IPS-18c (cell line): Measurements from ENCODE around the gene EHMT1.
"Not testable (repeated sequence)": the region's sequence is repeated elsewhere in the genome, so short reads cannot be mapped to it uniquely, and the experiment has no call there.

ENCODE experiments used
- H3K4me3 ChIP-seq: 2 replicates; pipeline ENCODE4 v1.7.0; 2013; ENCODE audit warnings: low read depth, mild to moderate bottlenecking, low read length, moderate library complexity; ENCODE audit not compliant: insufficient read depth
- H3K9me3 ChIP-seq: one replicate; pipeline ENCODE4 v1.6.1; 2013; ENCODE audit warnings: mild to moderate bottlenecking, low read length, moderate library complexity; ENCODE audit not compliant: control insufficient read depth, insufficient read depth

The EHMT1 gene

DNA sequence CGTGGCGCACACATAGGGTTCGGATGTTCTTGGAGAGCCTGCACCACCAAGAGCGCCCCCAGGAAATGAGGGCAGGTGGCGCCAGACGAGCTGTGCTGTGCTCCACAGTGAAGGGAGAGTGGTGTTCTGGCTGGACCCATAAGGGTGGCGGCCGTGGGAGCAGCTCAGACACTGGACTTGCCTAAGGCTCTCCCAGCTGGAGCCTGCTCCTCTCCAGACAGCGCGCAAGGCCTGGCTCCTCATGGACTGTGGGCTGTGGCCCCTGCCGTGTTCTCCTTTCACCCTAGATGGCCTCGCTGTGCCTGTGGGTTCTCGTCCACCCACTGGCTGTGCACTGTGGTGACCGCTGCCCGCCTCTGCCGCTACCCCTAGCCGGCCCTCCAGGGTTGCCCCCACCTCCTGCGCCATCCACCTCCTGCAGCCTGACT, 92.9 kb downstream of the EHMT1 start:
- H3K9me3 ChIP-seq: peaks cover 4% of the 10 kb centered on the region
- H3K4me3 ChIP-seq: no peak overlapping the region

DNA sequence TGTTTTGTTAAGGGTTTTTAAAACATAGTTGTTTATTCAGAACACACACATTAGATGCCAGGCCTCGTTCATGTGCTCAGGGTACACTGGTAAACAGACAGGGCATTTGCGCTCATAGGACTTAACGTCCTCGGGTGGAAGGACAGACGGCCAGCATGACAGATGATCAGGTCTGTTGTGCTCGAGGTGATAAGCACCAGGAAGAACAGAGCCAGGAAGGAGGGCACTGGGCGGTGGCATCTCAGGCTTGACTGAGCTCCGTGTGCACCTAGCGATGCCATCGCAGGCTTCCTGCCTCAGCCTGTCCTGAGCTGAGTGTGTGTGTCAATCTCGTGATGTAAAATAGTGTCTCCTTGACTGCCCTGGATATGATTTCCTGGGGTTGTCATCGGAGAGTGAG, 96.5 kb downstream of the EHMT1 start:
- peaks cover 6% of the 10 kb centered on the region for H3K9me3 ChIP-seq
- no peak overlapping the region for H3K4me3 ChIP-seq

GRCh38 chr9:137715866-137716693, 97.3 kb downstream of the EHMT1 start:
- H3K4me3 ChIP-seq, H3K9me3 ChIP-seq: not testable (repeated sequence)

DNA sequence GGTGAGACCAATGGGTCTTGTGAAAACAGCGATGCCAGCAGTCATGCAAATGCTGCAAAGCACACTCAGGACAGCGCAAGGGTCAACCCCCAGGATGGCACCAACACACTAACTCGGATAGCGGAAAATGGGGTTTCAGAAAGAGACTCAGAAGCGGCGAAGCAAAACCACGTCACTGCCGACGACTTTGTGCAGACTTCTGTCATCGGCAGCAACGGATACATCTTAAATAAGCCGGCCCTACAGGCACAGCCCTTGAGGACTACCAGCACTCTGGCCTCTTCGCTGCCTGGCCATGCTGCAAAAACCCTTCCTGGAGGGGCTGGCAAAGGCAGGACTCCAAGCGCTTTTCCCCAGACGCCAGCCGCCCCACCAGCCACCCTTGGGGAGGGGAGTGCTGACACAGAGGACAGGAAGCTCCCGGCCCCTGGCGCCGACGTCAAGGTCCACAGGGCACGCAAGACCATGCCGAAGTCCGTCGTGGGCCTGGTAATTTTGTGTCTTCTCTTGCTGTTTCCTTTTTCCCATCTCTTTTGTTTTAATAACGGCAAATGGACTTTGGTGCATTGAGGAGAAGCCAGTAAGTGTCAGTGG, 98.0 kb downstream of the EHMT1 start:
- H3K9me3 ChIP-seq: peaks cover 9% of the 10 kb centered on the region

DNA sequence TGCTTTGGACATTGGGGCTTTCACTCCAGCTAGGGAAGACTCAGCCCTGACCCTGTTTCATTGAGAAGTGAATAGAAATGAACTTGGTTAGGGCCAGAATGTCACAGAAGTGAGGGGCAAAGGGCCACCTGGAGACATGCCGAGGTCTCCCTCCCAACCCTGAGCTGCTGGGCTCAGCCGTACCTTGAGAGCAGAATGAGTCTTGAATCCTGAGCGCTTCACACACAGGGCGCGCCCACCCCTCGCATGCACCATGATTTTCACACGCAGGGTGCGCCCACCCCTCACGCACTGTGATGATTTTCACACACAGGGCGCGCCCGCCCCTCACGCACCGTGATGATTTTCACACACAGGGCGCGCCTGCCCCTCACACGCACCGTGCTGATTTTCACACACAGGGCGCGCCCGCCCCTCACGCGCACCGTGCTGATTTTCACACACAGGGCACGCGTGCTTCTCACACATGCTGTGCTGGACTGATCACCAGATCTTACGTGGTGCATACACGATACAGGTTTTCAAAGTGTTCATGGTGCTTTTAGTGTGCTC, 99.0 kb downstream of the EHMT1 start:
- no peak overlapping the region for H3K4me3 ChIP-seq

More for the DNA sequence above, 98.0 kb downstream of the EHMT1 start:
- H3K4me3 ChIP-seq: no peak overlapping the region

DNA sequence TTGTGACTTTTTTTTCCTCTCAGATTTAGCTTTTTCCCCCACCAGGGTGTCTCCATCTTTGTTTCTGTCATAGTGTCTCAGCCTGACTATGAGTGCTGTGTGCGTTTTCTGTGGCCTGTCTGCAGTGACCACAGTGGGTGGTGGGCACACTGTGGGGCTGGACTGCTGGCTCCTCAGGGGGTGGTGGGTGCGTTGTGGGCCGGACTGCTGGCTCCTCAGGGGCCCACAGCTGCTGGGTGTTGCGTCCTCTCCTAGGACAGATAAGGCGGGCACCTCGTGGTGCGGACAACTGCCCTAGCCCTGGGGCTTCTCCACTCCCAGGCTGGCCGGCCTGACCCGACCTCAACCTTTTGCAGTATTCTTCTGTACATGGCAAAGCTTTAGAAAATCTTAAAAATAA, 100.4 kb downstream of the EHMT1 start:
- Histone ChIP-seq H3K4me3 (no peak overlapping the region), H3K9me3 (peaks cover 9% of the 10 kb centered on the region)

More for the DNA sequence above, 99.0 kb downstream of the EHMT1 start:
- H3K9me3 ChIP-seq: peaks cover 9% of the 10 kb centered on the region

DNA sequence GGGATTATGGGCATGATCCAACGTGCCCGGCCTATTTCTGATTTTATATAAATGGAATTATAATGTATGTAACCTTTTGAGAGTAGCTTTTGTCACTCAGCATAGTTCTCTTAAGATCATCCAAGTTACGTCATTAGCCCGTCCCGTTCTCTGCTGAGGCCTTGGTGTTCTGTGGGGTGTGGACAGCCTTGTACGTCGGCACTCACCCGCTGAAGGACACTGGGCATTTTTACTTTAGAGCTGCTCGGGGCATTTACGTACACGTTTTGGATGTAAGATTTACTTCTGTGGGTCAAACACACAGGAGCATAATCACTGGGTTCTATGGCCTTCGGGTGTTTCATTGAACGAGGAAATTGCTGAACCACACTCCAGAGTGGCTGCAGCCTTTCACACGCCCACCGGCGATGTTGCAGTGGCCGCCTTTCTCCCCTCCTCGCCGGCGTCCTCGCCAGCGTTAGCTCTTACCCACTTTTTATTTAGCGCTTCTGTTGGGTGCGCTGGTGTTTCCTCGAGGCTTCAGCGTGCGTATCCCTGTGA, 101.8 kb downstream of the EHMT1 start:
- peaks cover 9% of the 10 kb centered on the region for H3K9me3 ChIP-seq

DNA sequence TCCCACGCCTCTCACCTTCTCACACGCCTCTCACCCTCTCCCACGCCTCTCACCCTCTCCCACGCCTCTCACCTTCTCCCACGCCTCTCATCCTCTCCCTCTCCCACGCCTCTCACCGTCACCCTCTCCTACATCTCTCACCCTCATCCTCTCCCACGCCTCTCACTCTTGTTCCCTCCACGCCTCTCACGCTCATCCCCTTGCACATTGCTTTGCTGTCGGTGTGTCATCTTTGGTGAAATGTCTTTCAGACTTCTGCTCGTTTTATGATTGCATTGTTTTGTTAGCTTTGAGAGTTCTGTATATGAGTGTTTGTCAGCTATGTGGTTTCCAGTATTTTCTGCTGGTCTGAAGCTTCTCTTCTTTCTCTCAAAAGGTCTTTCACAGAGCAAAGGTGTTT, 102.7 kb downstream of the EHMT1 start:
- Histone ChIP-seq H3K4me3 (no peak overlapping the region), H3K9me3 (peaks cover 7% of the 10 kb centered on the region)

More for the DNA sequence above, 101.8 kb downstream of the EHMT1 start:
- H3K4me3 ChIP-seq: no peak overlapping the region

- peaks cover 4% of the 10 kb centered on the region for H3K9me3 ChIP-seq
Observed at GRCh38 chr9:137721899-137722298, 103.1 kb downstream of the EHMT1 start.

GRCh38 chr9:137722481-137722880, 103.7 kb downstream of the EHMT1 start:
- peaks cover 4% of the 10 kb centered on the region for H3K9me3 ChIP-seq
- H3K4me3 ChIP-seq: no peak overlapping the region

More at GRCh38 chr9:137721899-137722298, 103.1 kb downstream of the EHMT1 start:
- no peak overlapping the region for H3K4me3 ChIP-seq

DNA sequence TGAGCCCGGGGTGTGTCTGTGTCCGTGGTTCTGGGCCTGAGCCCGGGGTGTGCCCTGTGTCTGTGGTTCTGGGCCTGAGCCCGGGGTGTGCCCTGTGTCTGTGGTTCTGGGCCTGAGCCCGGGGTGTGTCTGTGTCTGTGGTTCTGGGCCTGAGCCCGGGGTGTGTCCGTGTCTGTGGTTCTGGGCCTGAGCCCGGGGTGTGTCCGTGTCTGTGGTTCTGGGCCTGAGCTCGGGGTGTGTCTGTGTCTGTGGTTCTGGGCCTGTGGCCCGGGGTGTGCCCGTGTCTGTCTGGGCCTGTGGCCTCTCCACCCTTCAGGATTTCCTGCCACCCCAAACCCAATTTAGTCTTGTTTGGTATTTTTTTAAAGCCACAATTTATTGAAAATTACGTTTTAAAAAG, 104.6 kb downstream of the EHMT1 start:
- H3K4me3 ChIP-seq, H3K9me3 ChIP-seq: not testable (repeated sequence)

DNA sequence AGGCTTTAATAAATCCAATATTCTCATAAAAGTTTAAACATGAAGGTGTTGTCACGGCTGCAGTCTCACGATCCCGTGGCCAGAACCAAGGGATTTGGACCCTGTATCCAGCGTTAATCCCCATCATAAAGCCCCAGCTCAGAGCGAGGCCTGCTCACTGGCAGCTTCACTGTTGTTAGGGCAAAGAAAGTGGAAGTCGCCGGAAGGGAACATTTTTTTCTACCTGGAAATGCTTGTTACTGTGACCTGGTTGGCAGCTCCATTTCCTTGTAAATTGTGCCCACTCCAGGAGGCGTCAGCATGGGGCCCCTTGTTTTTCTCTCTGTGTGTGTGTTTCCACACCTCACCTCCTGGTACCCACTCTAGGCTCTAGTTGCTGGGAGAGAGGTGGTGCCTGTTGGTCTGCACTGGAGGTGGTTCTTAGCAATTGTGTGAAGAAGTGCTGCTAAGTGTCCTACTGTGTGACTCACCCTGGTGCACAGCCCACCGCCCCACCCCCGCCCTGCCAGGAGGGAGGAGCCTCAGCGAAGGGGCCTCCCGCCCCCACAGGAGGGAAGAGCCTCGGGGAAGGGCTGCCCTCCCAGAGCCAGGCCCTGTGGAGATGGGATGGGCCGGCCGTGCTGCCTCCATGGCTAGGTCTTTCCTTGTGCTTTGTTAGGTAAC, 105.1 kb downstream of the EHMT1 start:
- H3K4me3 ChIP-seq: no peak overlapping the region
- H3K9me3 ChIP-seq: peaks cover 4% of the 10 kb centered on the region

DNA sequence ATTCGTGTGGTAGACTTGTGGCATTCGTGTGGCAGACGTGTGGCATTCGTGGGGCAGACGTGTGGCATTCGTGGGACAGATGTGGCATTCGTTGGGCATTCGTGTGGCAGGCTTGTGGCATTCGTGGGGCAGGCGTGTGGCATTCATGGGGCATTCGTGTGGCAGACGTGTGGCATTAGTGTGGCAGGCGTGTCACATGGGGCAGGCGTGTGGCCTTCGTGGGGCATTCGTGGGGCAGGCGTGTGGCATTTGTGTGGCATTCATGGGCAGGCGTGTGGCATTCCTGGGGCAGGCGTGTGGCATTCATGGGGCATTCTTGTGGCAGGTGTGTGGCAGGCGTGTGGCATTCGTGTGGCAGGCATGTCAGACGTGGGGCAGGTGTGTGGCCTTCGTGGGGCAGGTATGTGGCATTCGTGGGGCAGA, 106.0 kb downstream of the EHMT1 start:
- no peak overlapping the region for H3K4me3 ChIP-seq

GRCh38 chr9:137725598-137725997, 106.8 kb downstream of the EHMT1 start:
- H3K4me3 ChIP-seq: no peak overlapping the region
- peaks cover 4% of the 10 kb centered on the region for H3K9me3 ChIP-seq

More for the DNA sequence above, 106.0 kb downstream of the EHMT1 start:
- H3K9me3 ChIP-seq: peaks cover 4% of the 10 kb centered on the region

- not testable (repeated sequence) for H3K4me3 ChIP-seq, H3K9me3 ChIP-seq
Observed at GRCh38 chr9:137726336-137726735, 107.5 kb downstream of the EHMT1 start.

DNA sequence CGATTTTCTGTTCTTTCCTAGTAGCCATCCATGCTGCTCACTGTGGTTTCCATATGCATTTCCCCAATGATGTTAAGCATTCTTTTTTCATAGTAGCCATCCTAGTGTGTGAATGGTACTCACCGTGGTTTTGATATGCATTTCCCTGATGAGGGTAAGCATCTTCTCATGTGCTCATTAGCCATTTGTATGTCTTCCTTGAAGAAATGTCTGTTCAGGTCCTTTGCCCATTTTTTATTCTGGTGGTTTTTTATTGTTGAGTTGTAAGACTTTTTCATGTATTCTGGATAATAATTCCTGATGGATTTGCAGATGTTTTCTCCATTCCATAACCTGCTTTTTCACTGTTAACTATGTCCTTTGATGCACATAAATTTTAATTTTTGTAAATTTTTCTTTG, 108.0 kb downstream of the EHMT1 start:
- H3K4me3 ChIP-seq: no peak overlapping the region

GRCh38 chr9:137727716-137728115, 108.9 kb downstream of the EHMT1 start:
- Histone ChIP-seq H3K4me3 (no peak overlapping the region), H3K9me3 (no peaks in the 10 kb centered on the region)

More for the DNA sequence above, 108.0 kb downstream of the EHMT1 start:
- no peaks in the 10 kb centered on the region for H3K9me3 ChIP-seq
